K562 (cell line): ENCODE data around the gene MMP24OS. TPM values are rescaled to one million over a fixed set of nuclear protein-coding genes. Genes with fewer than 3 reads are reported as not detected.

Experiments used
- ATF6 ChIP-seq: sonication (generic); formaldehyde crosslinking; IDR thresholded peaks from 2 replicates; pipeline ENCODE4 v1.4.0; 2020; ENCODE audit warnings: mild to moderate bottlenecking, missing genetic modification reagents
- ETV5 ChIP-seq: sonication (generic); formaldehyde crosslinking; IDR thresholded peaks from 2 replicates; pipeline ENCODE4 v1.4.0; 2020; ENCODE audit warnings: low read depth, mild to moderate bottlenecking, missing genetic modification reagents
- FOS ChIP-seq: IDR thresholded peaks from 3 replicates; pipeline ENCODE4 v1.6.1; 2011; ENCODE audit not compliant: insufficient read length; ENCODE audit errors: extremely low read depth
- MAFK ChIP-seq: IDR thresholded peaks from 2 replicates; pipeline ENCODE4 v1.6.1; 2011; ENCODE audit warnings: low read length, improper control_type of control experiment
- MYBL2 ChIP-seq, 2 experiments: fragments of 450-650 bp in 1 of 2; sonication (generic) in 1 of 2; formaldehyde crosslinking in 1 of 2; IDR thresholded peaks; 2 replicates each; pipeline versions ENCODE4 v1.6.1 to v1.8.1; 2017 to 2022; ENCODE audit warnings: borderline replicate concordance in 1 of 2, inconsistent platforms in 1 of 2, low read depth in 1 of 2, mild to moderate bottlenecking in 1 of 2, missing genetic modification reagents in 1 of 2, moderate library complexity in 1 of 2
- NKRF ChIP-seq: fragments of 450-650 bp; IDR thresholded peaks from 2 replicates; pipeline ENCODE4 v1.6.1; 2016; ENCODE audit warnings: borderline replicate concordance
- TAF7 ChIP-seq: fragments of 450-650 bp; IDR thresholded peaks from 2 replicates; pipeline ENCODE4 v1.6.1; 2016; ENCODE audit warnings: missing genetic modification characterization, missing compliant biosample characterization
- USF1 ChIP-seq: sonication (generic); formaldehyde crosslinking; IDR thresholded peaks from 2 replicates; pipeline ENCODE4 v1.9.0; 2022; ENCODE audit warnings: mild to moderate bottlenecking, missing genetic modification reagents
- ZC3H8 ChIP-seq: fragments of 450-650 bp; IDR thresholded peaks from 2 replicates; pipeline ENCODE4 v1.6.1; 2017
- ZNF639 ChIP-seq, 2 experiments: fragments of 200-800 bp in 1 of 2; sonication (Bioruptor generic) in 1 of 2; sonication (generic) in 1 of 2; formaldehyde crosslinking in 1 of 2; IDR thresholded peaks in 1 of 2; conservative IDR thresholded peaks in 1 of 2; 2 replicates each; pipeline versions ENCODE4 v1.5.0 to v1.6.1; 2016 to 2020; ENCODE audit warnings: missing compliant biosample characterization in 1 of 2, missing genetic modification characterization in 1 of 2, missing genetic modification reagents in 1 of 2
- polyA plus RNA-seq, 8 experiments: library from polyadenylated mRNA; depleted of rRNA in 4 of 8; stranded (reverse) in 5 of 8; unstranded in 3 of 8; fragments of >200 nt; fragmentation: Nextera tagmentation in 2 of 8; fragmentation: Illumina TruSeq in 1 of 8; extraction: Ambion mirVana in 2 of 8; extraction: Trizol in 1 of 8; gene quantifications; 2 replicates each; pipeline versions ENCODE4 v1.2.1 to v1.2.3, GENCODE V29; 2011 to 2014; ENCODE audit warnings: inconsistent platforms in 1 of 8, missing spikeins in 1 of 8
- total RNA-seq, 7 experiments: library from RNA; depleted of rRNA in 6 of 7; stranded (reverse); fragments of >200 nt in 6 of 7; fragmentation: Illumina TruSeq in 2 of 7; extraction: Trizol in 2 of 7; gene quantifications; 2 replicates each; pipeline versions ENCODE4 v1.2.1 to v1.2.3, GENCODE V29; 2011 to 2021; ENCODE audit warnings: low replicate concordance in 1 of 7
- TF ChIP-seq, protein P1 (sequence below): sonication (generic); formaldehyde crosslinking; IDR thresholded peaks from 2 replicates; pipeline ENCODE4 v1.8.1; 2023; ENCODE audit warnings: mild to moderate bottlenecking, missing genetic modification reagents
- TF ChIP-seq, protein P2 (sequence below), 2 experiments: fragments of 150-350 bp in 1 of 2; IDR thresholded peaks; 2 replicates each; pipeline ENCODE4 v1.6.1; 2012 to 2016; ENCODE audit warnings: low read depth in 2 of 2, low read length in 2 of 2, mild to moderate bottlenecking in 1 of 2, moderate library complexity in 1 of 2
- TF ChIP-seq, protein P3 (sequence below): fragments of 250-450 bp; sonication (Bioruptor Pico); IDR thresholded peaks from 2 replicates; pipeline ENCODE4 v1.6.1; 2021; ENCODE audit warnings: mild to moderate bottlenecking

Gene MMP24OS
- total and polyA plus RNA-seq, 9 of the 15 experiments (the other 6 are each of a cell fraction or from before 2014, with no cell fraction given) = 0.92 to 41.5 (median 11.4) TPM

DNA sequence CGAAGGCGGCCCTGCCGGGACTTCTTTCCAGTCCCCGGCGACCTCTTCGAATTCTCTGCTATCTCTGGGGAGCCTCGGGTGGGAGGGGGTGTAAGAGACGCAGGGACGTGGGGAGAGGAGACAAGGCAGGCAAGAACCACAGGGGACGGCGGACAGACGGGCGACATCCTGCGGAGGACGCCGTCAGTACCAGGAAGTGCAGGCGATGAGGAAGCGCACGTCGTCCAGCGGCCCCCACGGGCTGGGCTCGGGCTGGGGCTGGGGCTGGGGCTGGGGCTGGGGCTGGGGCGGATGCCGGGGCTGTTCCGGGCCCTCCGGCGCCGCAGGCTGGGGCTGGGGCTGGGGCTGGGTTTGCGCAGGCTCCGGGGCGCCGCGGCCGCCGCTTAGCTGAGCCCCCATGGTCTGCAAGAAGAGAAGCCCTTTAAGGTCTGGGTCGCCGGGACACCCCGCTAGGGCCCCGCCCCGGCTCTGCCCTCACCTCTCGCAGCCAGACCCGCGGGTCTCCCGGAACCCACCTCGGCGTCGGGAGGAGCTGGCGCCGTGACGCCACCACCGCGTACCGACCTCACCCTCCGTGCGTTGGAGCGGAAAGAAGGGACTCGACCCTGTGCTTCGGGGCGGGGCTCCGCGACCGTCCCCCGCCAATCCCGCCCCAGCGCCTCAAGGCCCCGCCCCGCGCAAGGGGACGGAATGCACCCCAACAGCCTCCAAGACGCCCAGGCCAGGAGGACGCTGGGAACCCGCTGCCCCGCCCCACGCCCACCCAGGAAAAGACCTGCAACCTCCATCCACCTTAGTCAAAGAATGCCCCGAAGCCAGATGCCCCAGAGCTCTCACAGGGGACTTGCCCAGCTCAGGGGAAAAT is at the start of gene MMP24OS (continued):
- TF ChIP-seq, protein P1, sequence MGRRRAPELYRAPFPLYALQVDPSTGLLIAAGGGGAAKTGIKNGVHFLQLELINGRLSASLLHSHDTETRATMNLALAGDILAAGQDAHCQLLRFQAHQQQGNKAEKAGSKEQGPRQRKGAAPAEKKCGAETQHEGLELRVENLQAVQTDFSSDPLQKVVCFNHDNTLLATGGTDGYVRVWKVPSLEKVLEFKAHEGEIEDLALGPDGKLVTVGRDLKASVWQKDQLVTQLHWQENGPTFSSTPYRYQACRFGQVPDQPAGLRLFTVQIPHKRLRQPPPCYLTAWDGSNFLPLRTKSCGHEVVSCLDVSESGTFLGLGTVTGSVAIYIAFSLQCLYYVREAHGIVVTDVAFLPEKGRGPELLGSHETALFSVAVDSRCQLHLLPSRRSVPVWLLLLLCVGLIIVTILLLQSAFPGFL = no peak
- TF ChIP-seq TAF7 (no peak), ATF6 (CRISPR knock-in tag) (no peak), ETV5 (CRISPR knock-in tag) (peak; percentile 24; the same call in 1 of the 2 replicates), MAFK (no peak), NKRF (no peak), USF1 (CRISPR knock-in tag) (no peak), ZNF639 (CRISPR knock-in tag; conservative IDR thresholded peaks at IDR 0.05 in 1 of 2, IDR thresholded peaks at IDR 0.05 in 1 of 2) (0 out of 4 replicates have a peak, but pooled peaks of 1 of the 2 experiments have one; percentile 37), ZC3H8 (no peak), FOS (no peak), MYBL2 (IDR thresholded peaks at IDR 0.05; ENCODE audit: low read depth) (no peak), MYBL2 (CRISPR knock-in tag; IDR thresholded peaks at IDR 0.05; ENCODE audit: borderline replicate concordance) (no peak)
- TF ChIP-seq, protein P2, sequence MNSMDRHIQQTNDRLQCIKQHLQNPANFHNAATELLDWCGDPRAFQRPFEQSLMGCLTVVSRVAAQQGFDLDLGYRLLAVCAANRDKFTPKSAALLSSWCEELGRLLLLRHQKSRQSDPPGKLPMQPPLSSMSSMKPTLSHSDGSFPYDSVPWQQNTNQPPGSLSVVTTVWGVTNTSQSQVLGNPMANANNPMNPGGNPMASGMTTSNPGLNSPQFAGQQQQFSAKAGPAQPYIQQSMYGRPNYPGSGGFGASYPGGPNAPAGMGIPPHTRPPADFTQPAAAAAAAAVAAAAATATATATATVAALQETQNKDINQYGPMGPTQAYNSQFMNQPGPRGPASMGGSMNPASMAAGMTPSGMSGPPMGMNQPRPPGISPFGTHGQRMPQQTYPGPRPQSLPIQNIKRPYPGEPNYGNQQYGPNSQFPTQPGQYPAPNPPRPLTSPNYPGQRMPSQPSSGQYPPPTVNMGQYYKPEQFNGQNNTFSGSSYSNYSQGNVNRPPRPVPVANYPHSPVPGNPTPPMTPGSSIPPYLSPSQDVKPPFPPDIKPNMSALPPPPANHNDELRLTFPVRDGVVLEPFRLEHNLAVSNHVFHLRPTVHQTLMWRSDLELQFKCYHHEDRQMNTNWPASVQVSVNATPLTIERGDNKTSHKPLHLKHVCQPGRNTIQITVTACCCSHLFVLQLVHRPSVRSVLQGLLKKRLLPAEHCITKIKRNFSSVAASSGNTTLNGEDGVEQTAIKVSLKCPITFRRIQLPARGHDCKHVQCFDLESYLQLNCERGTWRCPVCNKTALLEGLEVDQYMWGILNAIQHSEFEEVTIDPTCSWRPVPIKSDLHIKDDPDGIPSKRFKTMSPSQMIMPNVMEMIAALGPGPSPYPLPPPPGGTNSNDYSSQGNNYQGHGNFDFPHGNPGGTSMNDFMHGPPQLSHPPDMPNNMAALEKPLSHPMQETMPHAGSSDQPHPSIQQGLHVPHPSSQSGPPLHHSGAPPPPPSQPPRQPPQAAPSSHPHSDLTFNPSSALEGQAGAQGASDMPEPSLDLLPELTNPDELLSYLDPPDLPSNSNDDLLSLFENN (IDR thresholded peaks at IDR 0.05; ENCODE audit: low read depth in 2 of 2, low read length in 2 of 2) = peak in 1 of 2 experiments; percentile 39; a peak in 1 of 4 replicates
- TF ChIP-seq, protein P3, sequence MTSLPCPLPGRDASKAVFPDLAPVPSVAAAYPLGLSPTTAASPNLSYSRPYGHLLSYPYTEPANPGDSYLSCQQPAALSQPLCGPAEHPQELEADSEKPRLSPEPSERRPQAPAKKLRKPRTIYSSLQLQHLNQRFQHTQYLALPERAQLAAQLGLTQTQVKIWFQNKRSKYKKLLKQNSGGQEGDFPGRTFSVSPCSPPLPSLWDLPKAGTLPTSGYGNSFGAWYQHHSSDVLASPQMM (CRISPR knock-in tag) = no peak
